Ascending aorta (tissue), 2 donors: ENCODE results near the gene MS4A10. TPM values are rescaled to one million over a fixed set of nuclear protein-coding genes. Genes with fewer than 3 reads are reported as not detected.

Experiments used
- DNase-seq, 2 donors: peaks; one replicate each; pipeline ENCODE4 v3.0.0-alpha.2; 2019; ENCODE audit warnings: low spot score in 2 of 2
- H3K27ac ChIP-seq, 2 donors: fragments of 200-600 bp; sonication (generic); one replicate each; pipeline ENCODE4 v1.5.1; 2016 to 2017; ENCODE audit warnings: mild to moderate bottlenecking in 1 of 2
- H3K27me3 ChIP-seq: fragments of 200-600 bp; sonication (generic); one replicate; pipeline ENCODE4 v1.5.1; 2017
- H3K36me3 ChIP-seq, 2 donors: fragments of 200-600 bp; sonication (generic); one replicate each; pipeline ENCODE4 v1.5.1; 2016
- H3K4me1 ChIP-seq, 2 donors: fragments of 200-600 bp; sonication (generic); one replicate each; pipeline ENCODE4 v1.5.1; 2016 to 2017; ENCODE audit warnings: mild to moderate bottlenecking in 1 of 2
- H3K4me3 ChIP-seq, 2 donors: fragments of 200-600 bp; sonication (generic); one replicate each; pipeline ENCODE4 v1.5.1; 2016 to 2017; ENCODE audit warnings: mild to moderate bottlenecking in 1 of 2
- H3K9me3 ChIP-seq, 2 donors: fragments of 200-600 bp; sonication (generic); one replicate each; pipeline ENCODE4 v1.5.1; 2016
- intact Hi-C: fragments of 100-400 bp; cut with DNase I; formaldehyde crosslinking; loops from one replicate; pipeline ENCODE4 v1.15.1; 2023
- total RNA-seq: library from RNA; depleted of rRNA; stranded (reverse); fragments of >200 nt; gene quantifications from one replicate; pipeline ENCODE4 v1.1.0, GENCODE V29; 2016
- TF ChIP-seq, protein P1 (sequence below), 3 experiments: fragments of 200-600 bp in 2 of 3; fragments of 450-650 bp in 1 of 3; sonication (generic) in 2 of 3; IDR thresholded peaks; one replicate each; pipeline ENCODE4 v1.5.1; 2016 to 2019; ENCODE audit warnings: antibody characterized with exemption in 3 of 3, mild to moderate bottlenecking in 1 of 3, moderate library complexity in 1 of 3

The MS4A10 gene
- total RNA-seq, 1 donor from 2014 or later = not detected

DNA sequence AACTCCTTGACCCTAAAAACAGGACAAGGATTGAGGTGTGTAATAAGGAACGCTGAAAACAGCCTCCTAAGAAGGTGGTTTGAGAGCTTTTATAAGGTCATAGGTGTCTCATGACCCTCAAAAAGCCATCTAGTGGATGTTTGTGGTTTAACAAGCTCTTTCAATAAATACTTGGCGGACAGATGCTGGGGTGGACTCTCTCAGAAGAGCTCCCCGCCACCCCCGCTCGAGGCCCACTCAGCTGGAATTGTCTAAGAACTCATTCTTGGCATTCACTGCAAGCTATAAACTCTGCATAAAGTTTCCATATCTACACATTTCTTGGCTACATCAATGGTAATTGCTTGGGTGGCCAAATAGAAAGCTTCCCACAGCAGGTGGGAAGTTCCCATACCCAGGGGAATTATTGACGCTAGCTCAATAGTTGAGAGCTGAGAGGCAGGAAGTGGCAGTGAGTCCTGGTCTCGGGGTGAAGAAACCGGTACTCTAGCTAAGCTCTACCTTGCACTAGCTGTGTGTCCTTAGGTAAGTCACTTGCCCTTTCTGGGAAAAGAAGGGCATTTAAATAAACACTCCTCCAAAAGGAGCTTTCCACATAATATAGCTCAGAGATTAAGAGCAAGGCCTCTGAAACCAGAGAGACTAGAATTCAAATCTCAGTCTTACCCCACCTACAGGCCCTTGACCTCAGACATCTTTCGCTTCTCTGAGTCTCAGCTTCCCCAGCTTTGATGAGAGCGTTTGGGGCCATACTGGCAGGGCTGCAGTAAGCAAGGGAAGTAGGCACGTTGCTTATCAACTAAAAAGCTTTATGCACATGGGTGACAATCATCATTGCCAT, 22.1 kb upstream of the MS4A10 start:
- DNase-seq = no peak

GRCh38 chr11:60763692-60764369, 21.3 kb upstream of the MS4A10 start:
- Histone ChIP-seq H3K27me3 (no peaks in the 10 kb centered on the region), H3K9me3 (no peaks in the 10 kb centered on the region), H3K27ac (no peak overlapping the region), H3K4me1 (no peaks in the 10 kb centered on the region), H3K36me3 (no peaks in the 10 kb centered on the region), H3K4me3 (no peak overlapping the region)
- no peak for DNase-seq
- intact Hi-C loops = no loop called here
- TF ChIP-seq, protein P1, sequence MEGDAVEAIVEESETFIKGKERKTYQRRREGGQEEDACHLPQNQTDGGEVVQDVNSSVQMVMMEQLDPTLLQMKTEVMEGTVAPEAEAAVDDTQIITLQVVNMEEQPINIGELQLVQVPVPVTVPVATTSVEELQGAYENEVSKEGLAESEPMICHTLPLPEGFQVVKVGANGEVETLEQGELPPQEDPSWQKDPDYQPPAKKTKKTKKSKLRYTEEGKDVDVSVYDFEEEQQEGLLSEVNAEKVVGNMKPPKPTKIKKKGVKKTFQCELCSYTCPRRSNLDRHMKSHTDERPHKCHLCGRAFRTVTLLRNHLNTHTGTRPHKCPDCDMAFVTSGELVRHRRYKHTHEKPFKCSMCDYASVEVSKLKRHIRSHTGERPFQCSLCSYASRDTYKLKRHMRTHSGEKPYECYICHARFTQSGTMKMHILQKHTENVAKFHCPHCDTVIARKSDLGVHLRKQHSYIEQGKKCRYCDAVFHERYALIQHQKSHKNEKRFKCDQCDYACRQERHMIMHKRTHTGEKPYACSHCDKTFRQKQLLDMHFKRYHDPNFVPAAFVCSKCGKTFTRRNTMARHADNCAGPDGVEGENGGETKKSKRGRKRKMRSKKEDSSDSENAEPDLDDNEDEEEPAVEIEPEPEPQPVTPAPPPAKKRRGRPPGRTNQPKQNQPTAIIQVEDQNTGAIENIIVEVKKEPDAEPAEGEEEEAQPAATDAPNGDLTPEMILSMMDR (IDR thresholded peaks at IDR 0.05) = no peak

More for the DNA sequence above, 22.1 kb upstream of the MS4A10 start:
- Histone ChIP-seq H3K36me3 (no peaks in the 10 kb centered on the region), H3K27me3 (no peaks in the 10 kb centered on the region), H3K4me1 (no peaks in the 10 kb centered on the region), H3K9me3 (no peaks in the 10 kb centered on the region), H3K27ac (no peak overlapping the region), H3K4me3 (no peak overlapping the region)
- intact Hi-C loops = no loop called here
- TF ChIP-seq, protein P1 (IDR thresholded peaks at IDR 0.05) = no peak

- no peaks in the 10 kb centered on the region for H3K4me1 ChIP-seq
- DNase-seq = no peak
- H3K4me3 ChIP-seq = no peak overlapping the region
- no peak overlapping the region for H3K27ac ChIP-seq
- H3K36me3 ChIP-seq = no peaks in the 10 kb centered on the region
- H3K9me3 ChIP-seq = no peaks in the 10 kb centered on the region
- no peaks in the 10 kb centered on the region for H3K27me3 ChIP-seq
- TF ChIP-seq, protein P1 (IDR thresholded peaks at IDR 0.05) = no peak
- intact Hi-C loops = no loop called here
Observed at GRCh38 chr11:60764879-60765278, 20.3 kb upstream of the MS4A10 start.

- H3K4me3 ChIP-seq = no peak overlapping the region
- H3K27ac ChIP-seq = no peak overlapping the region
- TF ChIP-seq, protein P1 (IDR thresholded peaks at IDR 0.05) = no peak
- no peaks in the 10 kb centered on the region for H3K9me3 ChIP-seq
- intact Hi-C loops = no loop called here
- no peaks in the 10 kb centered on the region for H3K36me3 ChIP-seq
- DNase-seq = no peak
- H3K4me1 ChIP-seq = no peaks in the 10 kb centered on the region
- no peaks in the 10 kb centered on the region for H3K27me3 ChIP-seq
Observed at GRCh38 chr11:60765355-60765754, 19.8 kb upstream of the MS4A10 start.

- TF ChIP-seq, protein P1 (IDR thresholded peaks at IDR 0.05) = no peak
- Histone ChIP-seq H3K9me3 (no peaks in the 10 kb centered on the region), H3K27me3 (no peaks in the 10 kb centered on the region), H3K27ac (no peak overlapping the region), H3K4me1 (no peaks in the 10 kb centered on the region), H3K36me3 (no peaks in the 10 kb centered on the region), H3K4me3 (no peak overlapping the region)
- intact Hi-C loops = no loop called here
- DNase-seq = no peak
Observed at GRCh38 chr11:60766547-60766946, 18.6 kb upstream of the MS4A10 start.
